ENCODE results near the gene TSPAN18. TPM values are rescaled to one million over a fixed set of nuclear protein-coding genes. Genes with fewer than 3 reads are reported as not detected.

The TSPAN18 gene
- total RNA-seq, 1 donor, result 5.8 TPM

DNA sequence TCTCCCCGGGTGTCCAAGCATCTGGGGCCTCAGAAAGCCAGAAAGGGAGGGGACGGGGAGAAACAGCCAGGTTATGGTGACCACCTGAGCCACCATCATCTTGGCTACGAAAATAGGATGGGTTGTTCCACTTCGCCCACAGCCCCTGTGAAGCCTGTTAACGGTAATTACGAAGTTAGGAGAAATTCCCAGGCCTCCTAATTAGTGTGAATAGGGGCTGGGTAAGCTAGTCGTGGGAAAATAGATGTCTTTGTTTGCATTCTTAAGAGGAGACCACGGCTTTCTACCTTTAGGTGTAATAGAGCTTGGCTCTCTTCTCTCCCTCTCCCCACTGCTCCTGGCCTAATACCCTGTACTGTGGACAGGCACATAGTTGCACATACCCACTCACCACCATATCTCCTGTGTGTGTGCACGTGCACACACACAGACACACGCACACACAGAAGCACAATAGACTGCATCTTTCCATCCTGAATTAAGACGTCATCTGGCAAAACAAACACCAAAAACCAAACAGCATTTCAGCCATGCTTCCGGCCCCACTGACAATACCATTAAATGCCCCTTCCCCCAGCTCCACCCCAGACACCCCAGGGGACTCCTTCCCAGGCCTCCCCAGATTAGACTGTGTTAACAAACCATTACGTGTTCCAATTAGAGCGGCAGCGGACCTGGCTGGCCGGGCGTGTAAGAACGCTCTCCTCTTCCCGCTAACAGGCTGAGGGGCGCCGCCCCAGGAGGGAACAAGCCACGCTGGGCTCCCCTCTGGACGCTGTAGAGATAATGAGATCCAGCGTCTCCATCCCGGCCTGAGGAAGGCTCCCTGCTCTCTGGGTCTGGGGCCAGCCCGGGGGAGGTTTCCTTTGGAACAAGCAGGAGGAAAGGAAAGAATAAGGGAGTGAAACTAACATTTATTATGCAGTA lies 151.1 kb downstream of the TSPAN18 start:
- TF ChIP-seq, protein P1, sequence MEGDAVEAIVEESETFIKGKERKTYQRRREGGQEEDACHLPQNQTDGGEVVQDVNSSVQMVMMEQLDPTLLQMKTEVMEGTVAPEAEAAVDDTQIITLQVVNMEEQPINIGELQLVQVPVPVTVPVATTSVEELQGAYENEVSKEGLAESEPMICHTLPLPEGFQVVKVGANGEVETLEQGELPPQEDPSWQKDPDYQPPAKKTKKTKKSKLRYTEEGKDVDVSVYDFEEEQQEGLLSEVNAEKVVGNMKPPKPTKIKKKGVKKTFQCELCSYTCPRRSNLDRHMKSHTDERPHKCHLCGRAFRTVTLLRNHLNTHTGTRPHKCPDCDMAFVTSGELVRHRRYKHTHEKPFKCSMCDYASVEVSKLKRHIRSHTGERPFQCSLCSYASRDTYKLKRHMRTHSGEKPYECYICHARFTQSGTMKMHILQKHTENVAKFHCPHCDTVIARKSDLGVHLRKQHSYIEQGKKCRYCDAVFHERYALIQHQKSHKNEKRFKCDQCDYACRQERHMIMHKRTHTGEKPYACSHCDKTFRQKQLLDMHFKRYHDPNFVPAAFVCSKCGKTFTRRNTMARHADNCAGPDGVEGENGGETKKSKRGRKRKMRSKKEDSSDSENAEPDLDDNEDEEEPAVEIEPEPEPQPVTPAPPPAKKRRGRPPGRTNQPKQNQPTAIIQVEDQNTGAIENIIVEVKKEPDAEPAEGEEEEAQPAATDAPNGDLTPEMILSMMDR (IDR thresholded peaks at IDR 0.05; ENCODE audit: extremely low read depth, low read depth, low read length), result no peak
- Histone ChIP-seq H3K4me2 (ENCODE audit: insufficient read depth, low read length) (no peak overlapping the region), H2AFZ (ENCODE audit: low read length) (no peak overlapping the region), H3K27me3 (ENCODE audit: insufficient read depth, low read length) (peaks cover 16% of the 10 kb centered on the region), H3K36me3 (ENCODE audit: insufficient read depth, low read length) (no peaks in the 10 kb centered on the region), H3K79me2 (ENCODE audit: insufficient read depth, low read length) (no peaks in the 10 kb centered on the region), H3K4me3 (ENCODE audit: insufficient read depth, low read length) (no peak overlapping the region), H4K20me1 (ENCODE audit: insufficient read depth, low read length) (no peaks in the 10 kb centered on the region), H3K9me3 (ENCODE audit: low read depth, low read length) (no peaks in the 10 kb centered on the region), H3K4me1 (ENCODE audit: insufficient read depth, low read length) (no peaks in the 10 kb centered on the region), H3K27ac (ENCODE audit: low read depth, low read length) (no peak overlapping the region)
- peak; percentile 48 for DNase-seq (ENCODE audit: insufficient read length, low spot score, missing footprints)

DNA sequence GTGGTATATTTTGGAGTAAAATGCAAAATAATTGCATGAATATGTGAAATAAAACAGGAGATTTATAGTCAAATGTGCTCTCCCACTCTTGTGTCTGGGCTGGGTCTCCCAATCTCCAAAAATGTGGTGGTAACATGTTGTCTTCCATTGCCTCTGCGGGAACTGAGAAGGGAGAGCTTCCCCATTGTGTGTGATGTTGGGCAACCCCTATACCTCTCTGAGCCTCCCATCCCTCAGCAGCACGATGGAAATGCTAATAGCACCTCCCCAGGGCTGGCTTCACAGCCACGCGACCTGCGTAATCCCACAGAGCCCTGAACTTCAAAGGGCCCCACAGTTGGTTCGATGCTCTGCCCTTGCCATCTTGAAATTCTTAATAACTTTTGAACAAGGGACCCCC lies 151.9 kb downstream of the TSPAN18 start:
- peak; percentile 58 for DNase-seq (ENCODE audit: insufficient read length, low spot score, missing footprints)
- H3K27me3 ChIP-seq (ENCODE audit: insufficient read depth, low read length), result peaks cover 17% of the 10 kb centered on the region
- H3K4me2 ChIP-seq (ENCODE audit: insufficient read depth, low read length), result no peak overlapping the region
- no peaks in the 10 kb centered on the region for H4K20me1 ChIP-seq (ENCODE audit: insufficient read depth, low read length)
- no peaks in the 10 kb centered on the region for H3K79me2 ChIP-seq (ENCODE audit: insufficient read depth, low read length)
- H3K36me3 ChIP-seq (ENCODE audit: insufficient read depth, low read length), result no peaks in the 10 kb centered on the region
- H3K9me3 ChIP-seq (ENCODE audit: low read depth, low read length), result no peaks in the 10 kb centered on the region
- no peak overlapping the region for H2AFZ ChIP-seq (ENCODE audit: low read length)
- no peak overlapping the region for H3K4me3 ChIP-seq (ENCODE audit: insufficient read depth, low read length)
- TF ChIP-seq, protein P1 (IDR thresholded peaks at IDR 0.05; ENCODE audit: extremely low read depth, low read depth, low read length), result no peak
- H3K4me1 ChIP-seq (ENCODE audit: insufficient read depth, low read length), result no peaks in the 10 kb centered on the region
- no peak overlapping the region for H3K27ac ChIP-seq (ENCODE audit: low read depth, low read length)

DNA sequence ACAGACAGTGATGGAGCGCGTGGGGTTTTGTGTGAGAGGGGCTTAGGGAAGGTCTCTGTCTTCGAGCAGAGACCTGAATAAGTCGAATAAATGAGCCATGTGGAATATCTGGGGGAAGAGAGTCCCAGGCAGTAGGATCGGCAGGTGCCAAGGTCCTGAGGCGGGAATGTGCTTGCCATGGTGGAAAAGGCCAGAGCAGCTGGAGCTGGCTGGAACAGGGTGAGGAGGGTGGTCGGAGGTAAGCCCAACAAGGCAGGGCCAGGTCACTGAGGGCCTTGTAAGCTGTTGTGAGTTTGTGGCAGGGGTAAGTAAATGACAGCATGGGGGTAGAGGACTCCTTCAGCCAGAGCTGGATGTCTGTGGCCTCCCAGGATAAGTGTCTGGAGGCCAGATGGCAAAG lies 152.7 kb downstream of the TSPAN18 start:
- H4K20me1 ChIP-seq (ENCODE audit: insufficient read depth, low read length), result no peaks in the 10 kb centered on the region
- H3K4me1 ChIP-seq (ENCODE audit: insufficient read depth, low read length), result no peaks in the 10 kb centered on the region
- no peak overlapping the region for H2AFZ ChIP-seq (ENCODE audit: low read length)
- H3K4me2 ChIP-seq (ENCODE audit: insufficient read depth, low read length), result no peak overlapping the region
- no peak overlapping the region for H3K4me3 ChIP-seq (ENCODE audit: insufficient read depth, low read length)
- DNase-seq (ENCODE audit: insufficient read length, low spot score, missing footprints), result peak; percentile 56
- no peaks in the 10 kb centered on the region for H3K79me2 ChIP-seq (ENCODE audit: insufficient read depth, low read length)
- no peak overlapping the region for H3K27ac ChIP-seq (ENCODE audit: low read depth, low read length)
- no peaks in the 10 kb centered on the region for H3K9me3 ChIP-seq (ENCODE audit: low read depth, low read length)
- peaks cover 17% of the 10 kb centered on the region for H3K27me3 ChIP-seq (ENCODE audit: insufficient read depth, low read length)
- TF ChIP-seq, protein P1 (IDR thresholded peaks at IDR 0.05; ENCODE audit: extremely low read depth, low read depth, low read length), result no peak
- no peaks in the 10 kb centered on the region for H3K36me3 ChIP-seq (ENCODE audit: insufficient read depth, low read length)

DNA sequence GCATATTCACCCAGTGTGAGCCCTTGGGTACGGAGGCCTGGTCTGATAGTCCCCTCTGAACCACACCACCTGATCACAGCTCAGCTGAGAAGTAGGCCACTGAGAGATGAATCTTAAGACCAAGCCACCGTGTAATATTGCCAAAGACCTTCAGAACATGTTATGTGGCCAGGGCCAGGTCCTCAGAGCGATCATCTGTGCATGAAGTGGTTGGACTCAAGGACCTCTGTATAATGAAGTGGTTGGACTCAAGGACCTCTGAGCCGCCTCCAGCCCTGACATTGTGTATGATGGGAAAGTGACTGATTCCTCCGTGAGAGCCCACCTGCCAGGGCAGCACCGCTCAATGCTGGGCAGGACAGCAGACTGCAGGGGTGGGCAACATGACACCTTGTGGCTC lies 153.7 kb downstream of the TSPAN18 start:
- peak; percentile 46 for DNase-seq (ENCODE audit: insufficient read length, low spot score, missing footprints)
- H3K27ac ChIP-seq (ENCODE audit: low read depth, low read length), result no peak overlapping the region
- peaks cover 17% of the 10 kb centered on the region for H3K27me3 ChIP-seq (ENCODE audit: insufficient read depth, low read length)
- H3K36me3 ChIP-seq (ENCODE audit: insufficient read depth, low read length), result no peaks in the 10 kb centered on the region
- no peak overlapping the region for H3K4me2 ChIP-seq (ENCODE audit: insufficient read depth, low read length)
- H4K20me1 ChIP-seq (ENCODE audit: insufficient read depth, low read length), result no peaks in the 10 kb centered on the region
- no peaks in the 10 kb centered on the region for H3K9me3 ChIP-seq (ENCODE audit: low read depth, low read length)
- H2AFZ ChIP-seq (ENCODE audit: low read length), result no peak overlapping the region
- H3K79me2 ChIP-seq (ENCODE audit: insufficient read depth, low read length), result no peaks in the 10 kb centered on the region
- TF ChIP-seq, protein P1 (IDR thresholded peaks at IDR 0.05; ENCODE audit: extremely low read depth, low read depth, low read length), result no peak
- H3K4me3 ChIP-seq (ENCODE audit: insufficient read depth, low read length), result no peak overlapping the region
- H3K4me1 ChIP-seq (ENCODE audit: insufficient read depth, low read length), result no peaks in the 10 kb centered on the region
